DMS153 treated with DMSO at 0.1 percent for 48 hours (cell line): Measurements from ENCODE around the gene MGAT3.
A peak's percentile ranks its signal among the peaks of the same experiment; 100 is the strongest.

Experiments used
- DNase-seq: peaks from one replicate; lab custom pipeline; 2025; ENCODE audit not compliant: unreplicated experiment; lab: John Stamatoyannopoulos, UW

Gene MGAT3

GRCh38 chr22:39427751-39428596 lies 28.8 kb upstream of the MGAT3 start:
- no peak for DNase-seq

- no peak for DNase-seq
Observed at GRCh38 chr22:39428597-39429071, 28.2 kb upstream of the MGAT3 start.

GRCh38 chr22:39429186-39429585 lies 27.6 kb upstream of the MGAT3 start:
- no peak for DNase-seq

GRCh38 chr22:39429916-39430575 lies 26.8 kb upstream of the MGAT3 start:
- no peak for DNase-seq

- DNase-seq = no peak
Observed at GRCh38 chr22:39430576-39431150, 26.1 kb upstream of the MGAT3 start.

- DNase-seq = no peak
Observed at GRCh38 chr22:39431216-39431801, 25.5 kb upstream of the MGAT3 start.

- DNase-seq = no peak
Observed at GRCh38 chr22:39431821-39432251, 25.0 kb upstream of the MGAT3 start.

GRCh38 chr22:39432361-39432811 lies 24.4 kb upstream of the MGAT3 start:
- DNase-seq = no peak

- DNase-seq = no peak
Observed at GRCh38 chr22:39433476-39434242, 23.2 kb upstream of the MGAT3 start.

GRCh38 chr22:39434243-39434653 lies 22.6 kb upstream of the MGAT3 start:
- DNase-seq = no peak

- DNase-seq = no peak
Observed at GRCh38 chr22:39434721-39435120, 22.1 kb upstream of the MGAT3 start.

- DNase-seq = no peak
Observed at GRCh38 chr22:39435616-39436015, 21.2 kb upstream of the MGAT3 start.

- DNase-seq = no peak
Observed at GRCh38 chr22:39437791-39438704, 18.8 kb upstream of the MGAT3 start.

GRCh38 chr22:39439170-39439569 lies 17.6 kb upstream of the MGAT3 start:
- DNase-seq = no peak

- DNase-seq = no peak
Observed at GRCh38 chr22:39443398-39443797, 13.4 kb upstream of the MGAT3 start.

- no peak for DNase-seq
Observed at GRCh38 chr22:39444247-39444800, 12.5 kb upstream of the MGAT3 start.

- no peak for DNase-seq
Observed at GRCh38 chr22:39444937-39445465, 11.8 kb upstream of the MGAT3 start.

GRCh38 chr22:39445678-39446077 lies 11.1 kb upstream of the MGAT3 start:
- DNase-seq = no peak

- peak; percentile 3 for DNase-seq
Observed at GRCh38 chr22:39446239-39446721, 10.5 kb upstream of the MGAT3 start.
